Gastroesophageal sphincter (tissue), 4 donors: Measurements from ENCODE around the gene CDCA7L. TPM values are rescaled to one million over a fixed set of nuclear protein-coding genes. Genes with fewer than 3 reads are reported as not detected.

ENCODE experiments used
- ATAC-seq: fragments of 150-250 bp; one replicate; pipeline ENCODE4 v1.9.1; 2016; ENCODE audit warnings: mild to moderate bottlenecking, moderate library complexity
- H3K27ac ChIP-seq, 4 donors: fragments of 200-600 bp; sonication (generic) in 3 of 4; 1 replicate in 3 of 4; 2 replicates in 1 of 4; pipeline ENCODE4 v1.5.1; 2016 to 2019
- H3K27me3 ChIP-seq: fragments of 200-600 bp; sonication (generic); one replicate; pipeline ENCODE4 v1.5.1; 2019
- H3K36me3 ChIP-seq, 2 donors: fragments of 200-600 bp; sonication (generic); one replicate each; pipeline ENCODE4 v1.5.1; 2019; ENCODE audit warnings: control low read depth in 1 of 2
- H3K4me1 ChIP-seq, 3 donors: fragments of 200-600 bp; sonication (generic); 1 replicate in 2 of 3; 2 replicates in 1 of 3; pipeline ENCODE4 v1.5.1; 2016 to 2019; ENCODE audit warnings: control low read depth in 2 of 3
- H3K4me3 ChIP-seq, 2 donors: fragments of 200-600 bp; sonication (generic); one replicate each; pipeline ENCODE4 v1.5.1; 2019; ENCODE audit warnings: mild to moderate bottlenecking in 1 of 2, moderate library complexity in 1 of 2
- H3K9me3 ChIP-seq, 3 donors: fragments of 200-600 bp; sonication (generic); one replicate each; pipeline ENCODE4 v1.5.1; 2017 to 2019; ENCODE audit warnings: control low read depth in 2 of 3
- EP300 ChIP-seq: sonication (generic); formaldehyde crosslinking; IDR thresholded peaks from one replicate; pipeline ENCODE4 v1.6.1; 2017; ENCODE audit warnings: antibody characterized with exemption, mild to moderate bottlenecking
- POLR2A ChIP-seq, 2 donors: fragments of 450-650 bp; IDR thresholded peaks; one replicate each; pipeline ENCODE4 v1.6.1; 2017; ENCODE audit warnings: antibody characterized with exemption in 2 of 2, mild to moderate bottlenecking in 2 of 2, moderate library complexity in 1 of 2
- POLR2AphosphoS5 ChIP-seq: sonication (generic); formaldehyde crosslinking; IDR thresholded peaks from one replicate; pipeline ENCODE4 v1.6.1; 2017; ENCODE audit warnings: antibody characterized with exemption
- WGBS, 2 donors: methylation state at CpG; one replicate each; pipeline ENCODE4 v1.1.5; 2018; ENCODE audit warnings: low coverage in 1 of 2; 5-methylcytosine and 5-hydroxymethylcytosine counted together
- total RNA-seq, 4 donors: library from RNA; depleted of rRNA; stranded (reverse); fragments of >200 nt; gene quantifications; one replicate each; pipeline ENCODE4 v1.1.0, GENCODE V29; 2016
- TF ChIP-seq, protein P1 (sequence below), 4 experiments: fragments of 200-600 bp in 2 of 4; fragments of 450-650 bp in 2 of 4; sonication (generic) in 1 of 4; IDR thresholded peaks; one replicate each; pipeline ENCODE4 v1.5.1; 2017 to 2019; ENCODE audit warnings: antibody characterized with exemption in 4 of 4, mild to moderate bottlenecking in 2 of 4, moderate library complexity in 2 of 4

The CDCA7L gene
- total RNA-seq, 4 donors from 2014 or later: 19.6 to 47.7 (median 30.3) TPM

DNA sequence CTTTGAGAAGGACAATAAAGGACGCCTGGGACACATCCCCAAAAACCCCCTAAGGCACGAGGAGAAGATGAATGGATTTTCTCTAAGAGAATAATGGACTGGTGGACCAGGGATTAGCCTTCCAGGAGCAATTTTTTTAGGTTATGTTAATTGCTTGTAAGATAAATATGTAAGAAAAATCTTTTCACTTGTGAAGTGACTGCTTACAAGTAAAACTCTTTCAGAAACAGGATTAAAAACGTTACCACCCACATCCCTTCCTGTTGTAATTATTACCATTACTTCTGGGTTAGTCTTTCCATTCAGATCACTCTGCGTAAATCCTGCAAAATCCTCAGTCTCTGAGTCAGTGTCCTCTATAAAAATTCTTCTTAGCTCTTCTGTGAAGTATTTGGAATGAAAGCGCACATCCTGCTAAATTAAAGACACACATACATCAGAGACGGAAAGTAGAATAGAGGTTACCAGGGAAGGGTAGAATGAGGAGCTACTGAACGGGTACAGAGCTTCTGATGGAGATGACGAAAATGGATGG, 34.3 kb downstream of the CDCA7L start:
- Histone ChIP-seq H3K4me1 (peaks cover 2 to 23% (median 5%) of the 10 kb centered on the region in 3 donors), H3K9me3 (peaks cover 0 to 1% (median 0%) of the 10 kb centered on the region in 3 donors), H3K36me3 (peaks cover 0 to 51% of the 10 kb centered on the region in 2 donors), H3K27me3 (no peaks in the 10 kb centered on the region), H3K4me3 (no peak overlapping the region), H3K27ac (no peak overlapping the region)
- WGBS, 2 donors: 63 to 75% methylated on average over 3 to 8 of the region's 8 CpGs
- no peak for ATAC-seq
- TF ChIP-seq, protein P1, sequence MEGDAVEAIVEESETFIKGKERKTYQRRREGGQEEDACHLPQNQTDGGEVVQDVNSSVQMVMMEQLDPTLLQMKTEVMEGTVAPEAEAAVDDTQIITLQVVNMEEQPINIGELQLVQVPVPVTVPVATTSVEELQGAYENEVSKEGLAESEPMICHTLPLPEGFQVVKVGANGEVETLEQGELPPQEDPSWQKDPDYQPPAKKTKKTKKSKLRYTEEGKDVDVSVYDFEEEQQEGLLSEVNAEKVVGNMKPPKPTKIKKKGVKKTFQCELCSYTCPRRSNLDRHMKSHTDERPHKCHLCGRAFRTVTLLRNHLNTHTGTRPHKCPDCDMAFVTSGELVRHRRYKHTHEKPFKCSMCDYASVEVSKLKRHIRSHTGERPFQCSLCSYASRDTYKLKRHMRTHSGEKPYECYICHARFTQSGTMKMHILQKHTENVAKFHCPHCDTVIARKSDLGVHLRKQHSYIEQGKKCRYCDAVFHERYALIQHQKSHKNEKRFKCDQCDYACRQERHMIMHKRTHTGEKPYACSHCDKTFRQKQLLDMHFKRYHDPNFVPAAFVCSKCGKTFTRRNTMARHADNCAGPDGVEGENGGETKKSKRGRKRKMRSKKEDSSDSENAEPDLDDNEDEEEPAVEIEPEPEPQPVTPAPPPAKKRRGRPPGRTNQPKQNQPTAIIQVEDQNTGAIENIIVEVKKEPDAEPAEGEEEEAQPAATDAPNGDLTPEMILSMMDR (IDR thresholded peaks at IDR 0.05): no peak
- TF ChIP-seq POLR2AphosphoS5 (no peak), POLR2A (IDR thresholded peaks at IDR 0.05) (no peak), EP300 (no peak)

DNA sequence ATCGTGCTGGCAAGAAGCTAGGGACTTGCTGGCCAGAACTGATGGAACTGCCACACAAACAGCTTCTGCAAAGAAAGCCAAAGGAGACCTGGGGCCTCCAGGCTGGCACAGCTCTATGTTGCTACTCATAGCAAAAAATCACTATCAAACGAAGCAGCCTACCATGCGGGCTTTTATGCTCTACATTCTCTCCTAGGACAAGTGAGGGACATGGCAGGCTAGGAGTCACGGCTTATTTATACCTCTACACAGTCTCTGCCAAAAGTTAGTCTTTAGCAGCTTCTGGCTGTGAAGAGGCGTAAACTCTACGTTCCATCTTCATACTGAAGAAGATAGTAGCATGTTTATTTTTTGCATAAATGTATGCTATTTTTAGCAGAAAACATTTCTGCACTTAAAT, 35.4 kb downstream of the CDCA7L start:
- Histone ChIP-seq H3K36me3 (peaks cover 0 to 56% of the 10 kb centered on the region in 2 donors), H3K27ac (no peak overlapping the region), H3K27me3 (no peaks in the 10 kb centered on the region), H3K4me1 (peaks cover 2 to 23% (median 5%) of the 10 kb centered on the region in 3 donors), H3K4me3 (no peak overlapping the region), H3K9me3 (no peaks in the 10 kb centered on the region)
- no peak for TF ChIP-seq POLR2AphosphoS5
- TF ChIP-seq EP300: no peak
- TF ChIP-seq, protein P1 (IDR thresholded peaks at IDR 0.05): no peak
- no peak for TF ChIP-seq POLR2A (IDR thresholded peaks at IDR 0.05)
- ATAC-seq: no peak
- WGBS, 2 donors: 63 to 65% methylated on average over 4 to 6 of the region's 6 CpGs

DNA sequence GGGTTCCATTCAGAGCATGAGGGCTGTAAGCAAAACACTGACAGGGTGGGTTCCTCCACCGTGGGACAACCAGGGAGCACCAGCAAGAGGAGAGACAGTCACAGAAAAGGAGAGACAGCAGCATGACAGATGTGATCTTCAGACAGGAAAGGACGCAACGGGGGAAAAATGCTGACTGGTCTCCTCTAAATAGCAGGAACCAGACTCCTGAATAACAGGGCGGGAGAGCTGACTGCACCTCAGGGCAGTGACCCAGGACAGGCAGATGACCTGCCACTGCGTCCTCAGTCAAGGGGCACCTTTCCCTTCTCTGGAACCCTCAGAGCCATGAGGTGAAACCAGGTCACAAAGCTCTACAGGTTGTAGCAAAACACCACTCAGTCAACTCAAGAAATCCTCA, 37.0 kb downstream of the CDCA7L start:
- 92 to 100% methylated on average over 3 to 4 of the region's 5 CpGs for WGBS, 2 donors
- ATAC-seq: no peak
- H3K4me1 ChIP-seq: peaks cover 2 to 23% (median 5%) of the 10 kb centered on the region in 3 donors
- H3K27me3 ChIP-seq: no peaks in the 10 kb centered on the region
- no peak overlapping the region for H3K4me3 ChIP-seq
- H3K36me3 ChIP-seq: peaks cover 0 to 59% of the 10 kb centered on the region in 2 donors
- H3K27ac ChIP-seq: no peak overlapping the region
- H3K9me3 ChIP-seq: no peaks in the 10 kb centered on the region
- TF ChIP-seq POLR2A (IDR thresholded peaks at IDR 0.05) (no peak), EP300 (no peak), POLR2AphosphoS5 (no peak)
- TF ChIP-seq, protein P1 (IDR thresholded peaks at IDR 0.05): no peak

DNA sequence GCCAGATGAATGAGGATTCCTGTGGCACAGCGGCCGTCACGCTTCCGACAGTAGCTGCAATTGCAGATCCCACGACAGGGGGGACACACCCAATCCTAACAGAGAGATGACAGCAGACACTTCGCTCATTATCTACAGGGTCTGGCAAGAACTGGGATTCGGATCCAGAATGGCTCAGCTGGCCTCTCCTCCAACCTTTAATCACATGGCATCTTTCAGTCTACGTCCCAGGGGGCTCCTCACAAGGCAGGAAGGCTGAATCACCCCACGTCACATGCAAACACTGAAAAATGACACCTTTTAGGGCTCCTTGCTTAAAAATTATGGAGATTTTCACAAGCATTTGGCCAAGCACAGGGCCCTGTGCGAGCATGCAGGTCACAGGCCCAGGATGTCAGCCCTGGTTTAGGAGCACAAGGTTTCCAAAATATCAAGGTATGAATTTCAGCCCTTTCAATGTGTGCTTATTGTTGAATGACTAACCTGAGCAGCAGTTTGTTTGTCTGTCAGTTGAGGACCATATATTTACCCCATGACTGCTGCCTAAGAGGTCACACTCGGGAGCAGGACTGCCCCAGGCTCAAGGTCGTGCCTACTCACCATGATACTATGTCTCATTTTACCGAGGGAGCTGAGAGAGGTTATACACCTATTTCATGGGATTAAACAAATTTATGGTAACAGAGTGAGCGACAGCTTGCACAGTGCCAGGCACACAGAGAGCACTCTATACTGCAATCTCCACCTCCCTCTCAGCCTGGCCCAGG, 42.5 kb downstream of the CDCA7L start:
- Histone ChIP-seq H3K9me3 (no peaks in the 10 kb centered on the region), H3K4me3 (no peak overlapping the region), H3K36me3 (peaks cover 0 to 100% of the 10 kb centered on the region in 2 donors), H3K27me3 (no peaks in the 10 kb centered on the region), H3K4me1 (no peaks in the 10 kb centered on the region), H3K27ac (no peak overlapping the region)
- TF ChIP-seq POLR2A (IDR thresholded peaks at IDR 0.05) (no peak), EP300 (no peak)
- WGBS, 2 donors: 87 to 94% methylated on average over 2 to 6 of the region's 14 CpGs
- ATAC-seq: no peak

DNA sequence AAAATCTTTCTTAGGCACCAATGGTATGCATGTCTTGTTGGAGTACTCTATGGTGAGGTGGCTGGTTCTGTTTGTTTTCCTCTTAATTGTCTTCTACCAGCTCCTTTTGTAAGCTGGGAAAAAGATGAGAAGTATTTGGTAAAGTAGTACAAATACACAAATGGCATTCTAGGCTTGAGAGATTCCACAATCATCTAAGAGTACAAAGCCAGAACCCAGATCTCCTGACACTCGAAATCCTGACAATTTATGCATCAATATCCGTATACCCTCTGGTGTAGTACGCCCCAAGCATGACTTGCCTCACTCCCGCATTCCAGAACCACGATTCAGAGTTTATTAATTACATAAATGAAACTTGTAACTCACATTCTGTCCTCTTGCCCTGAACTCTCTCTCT, 43.5 kb downstream of the CDCA7L start:
- Histone ChIP-seq H3K4me1 (no peaks in the 10 kb centered on the region), H3K4me3 (no peak overlapping the region), H3K27ac (no peak overlapping the region), H3K9me3 (no peaks in the 10 kb centered on the region), H3K36me3 (peaks cover 0 to 92% of the 10 kb centered on the region in 2 donors), H3K27me3 (no peaks in the 10 kb centered on the region)
- TF ChIP-seq, protein P1 (IDR thresholded peaks at IDR 0.05): no peak
- TF ChIP-seq EP300 (no peak), POLR2A (IDR thresholded peaks at IDR 0.05) (no peak), POLR2AphosphoS5 (no peak)
- WGBS, 2 donors: 79 to 89% methylated on average over 5 of the region's 5 CpGs
- no peak for ATAC-seq
